Lung (tissue), 12 donors: Measurements from ENCODE around the gene CHMP5. TPM values are rescaled to one million over a fixed set of nuclear protein-coding genes. Genes with fewer than 3 reads are reported as not detected.

Experiments used
- ATAC-seq: fragments of 200-7000 bp; cut with Tn5 transposase; one replicate; pipeline ENCODE4 v1.9.1; 2020; ENCODE audit warnings: moderate number of reproducible peaks; ENCODE audit not compliant: insufficient read depth, low FRiP score
- DNase-seq, 3 donors: peaks; one replicate each; pipeline ENCODE4 v3.0.0-alpha.2; 2013 to 2017
- H3K27ac ChIP-seq, 2 donors: one replicate each; pipeline ENCODE4 v1.5.1; 2013; ENCODE audit warnings: mild to moderate bottlenecking in 2 of 2, moderate library complexity in 2 of 2, control low read depth in 1 of 2, inconsistent platforms in 1 of 2, low read depth in 1 of 2, low read length in 1 of 2
- H3K27me3 ChIP-seq, 3 donors: one replicate each; pipeline ENCODE4 v1.5.1; 2013; ENCODE audit warnings: low read length in 2 of 3; ENCODE audit not compliant: control insufficient read depth in 3 of 3, insufficient read depth in 3 of 3
- H3K36me3 ChIP-seq, 4 donors: one replicate each; pipeline ENCODE4 v1.5.1; 2013; ENCODE audit warnings: low read length in 4 of 4, mild to moderate bottlenecking in 1 of 4, moderate library complexity in 1 of 4; ENCODE audit not compliant: control insufficient read depth in 4 of 4, insufficient read depth in 4 of 4
- H3K4me1 ChIP-seq, 5 donors: one replicate each; pipeline ENCODE4 v1.5.1; 2013; ENCODE audit warnings: low read length in 5 of 5, mild to moderate bottlenecking in 2 of 5, moderate library complexity in 1 of 5; ENCODE audit not compliant: control insufficient read depth in 5 of 5, insufficient read depth in 5 of 5
- H3K4me3 ChIP-seq: one replicate; pipeline ENCODE4 v1.5.1; 2013; ENCODE audit warnings: mild to moderate bottlenecking, control low read depth, moderate library complexity
- H3K9ac ChIP-seq, 2 donors: one replicate each; pipeline ENCODE4 v1.5.1; 2013; ENCODE audit warnings: low read length in 2 of 2, control low read depth in 1 of 2; ENCODE audit not compliant: insufficient read depth in 1 of 2
- H3K9me3 ChIP-seq, 4 donors: one replicate each; pipeline ENCODE4 v1.5.1; 2013; ENCODE audit warnings: low read length in 3 of 4, mild to moderate bottlenecking in 1 of 4, moderate library complexity in 1 of 4; ENCODE audit not compliant: control insufficient read depth in 4 of 4, insufficient read depth in 3 of 4
- WGBS, 2 donors: extraction: QIAGEN DNeasy Blood & Tissue Kit; methylation state at CpG; one replicate each; pipeline ENCODE4 v1.1.7; 2013; 5-methylcytosine and 5-hydroxymethylcytosine counted together
- polyA plus RNA-seq, 2 donors: library from polyadenylated mRNA; stranded (reverse); fragments of 200-250 nt; gene quantifications; one replicate each; pipeline ENCODE4 v1.2.1, GENCODE V29; 2013
- total RNA-seq, 2 donors: library from RNA; depleted of rRNA in 1 of 2; stranded (reverse); fragments of >200 nt in 1 of 2; gene quantifications; one replicate each; pipeline ENCODE4 v1.2.1, GENCODE V29; 2014 to 2021
- TF ChIP-seq, protein P1 (sequence below): IDR thresholded peaks from 2 replicates; pipeline ENCODE4 v1.5.1; 2012; ENCODE audit warnings: mild to moderate bottlenecking; ENCODE audit errors: control extremely low read depth, extremely low read depth
- donor health status: control.
- donor health status: control.
- donor health status: Bipolar disorder and iron deficiency.
- donor health status: healthy.
- donor health status: DM: yes; HTN: yes; CAD: no.

The CHMP5 gene
- total and polyA plus RNA-seq, 4 donors: 52.3 to 87.5 (median 62.2) TPM

GRCh38 chr9:33229359-33230114, 35.3 kb upstream of the CHMP5 start:
- Histone ChIP-seq H3K4me1 (peaks cover 0 to 7% (median 0%) of the 10 kb centered on the region in 5 donors), H3K9me3 (no peaks in the 10 kb centered on the region), H3K9ac (no peak overlapping the region), H3K27me3 (peaks cover 0 to 9% (median 0%) of the 10 kb centered on the region in 3 donors), H3K27ac (peak overlapping the region in 1 of 2 donors; percentile 45), H3K36me3 (no peaks in the 10 kb centered on the region), H3K4me3 (no peak overlapping the region)
- DNase-seq (peak in 2 of 3 donors; percentile 55 to 67), ATAC-seq (peak; percentile 84)
- 69 to 87% methylated on average over 9 of the region's 9 CpGs for whole genome bisulfite sequencing, 2 donors
- TF ChIP-seq, protein P1, sequence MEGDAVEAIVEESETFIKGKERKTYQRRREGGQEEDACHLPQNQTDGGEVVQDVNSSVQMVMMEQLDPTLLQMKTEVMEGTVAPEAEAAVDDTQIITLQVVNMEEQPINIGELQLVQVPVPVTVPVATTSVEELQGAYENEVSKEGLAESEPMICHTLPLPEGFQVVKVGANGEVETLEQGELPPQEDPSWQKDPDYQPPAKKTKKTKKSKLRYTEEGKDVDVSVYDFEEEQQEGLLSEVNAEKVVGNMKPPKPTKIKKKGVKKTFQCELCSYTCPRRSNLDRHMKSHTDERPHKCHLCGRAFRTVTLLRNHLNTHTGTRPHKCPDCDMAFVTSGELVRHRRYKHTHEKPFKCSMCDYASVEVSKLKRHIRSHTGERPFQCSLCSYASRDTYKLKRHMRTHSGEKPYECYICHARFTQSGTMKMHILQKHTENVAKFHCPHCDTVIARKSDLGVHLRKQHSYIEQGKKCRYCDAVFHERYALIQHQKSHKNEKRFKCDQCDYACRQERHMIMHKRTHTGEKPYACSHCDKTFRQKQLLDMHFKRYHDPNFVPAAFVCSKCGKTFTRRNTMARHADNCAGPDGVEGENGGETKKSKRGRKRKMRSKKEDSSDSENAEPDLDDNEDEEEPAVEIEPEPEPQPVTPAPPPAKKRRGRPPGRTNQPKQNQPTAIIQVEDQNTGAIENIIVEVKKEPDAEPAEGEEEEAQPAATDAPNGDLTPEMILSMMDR: no peak

DNA sequence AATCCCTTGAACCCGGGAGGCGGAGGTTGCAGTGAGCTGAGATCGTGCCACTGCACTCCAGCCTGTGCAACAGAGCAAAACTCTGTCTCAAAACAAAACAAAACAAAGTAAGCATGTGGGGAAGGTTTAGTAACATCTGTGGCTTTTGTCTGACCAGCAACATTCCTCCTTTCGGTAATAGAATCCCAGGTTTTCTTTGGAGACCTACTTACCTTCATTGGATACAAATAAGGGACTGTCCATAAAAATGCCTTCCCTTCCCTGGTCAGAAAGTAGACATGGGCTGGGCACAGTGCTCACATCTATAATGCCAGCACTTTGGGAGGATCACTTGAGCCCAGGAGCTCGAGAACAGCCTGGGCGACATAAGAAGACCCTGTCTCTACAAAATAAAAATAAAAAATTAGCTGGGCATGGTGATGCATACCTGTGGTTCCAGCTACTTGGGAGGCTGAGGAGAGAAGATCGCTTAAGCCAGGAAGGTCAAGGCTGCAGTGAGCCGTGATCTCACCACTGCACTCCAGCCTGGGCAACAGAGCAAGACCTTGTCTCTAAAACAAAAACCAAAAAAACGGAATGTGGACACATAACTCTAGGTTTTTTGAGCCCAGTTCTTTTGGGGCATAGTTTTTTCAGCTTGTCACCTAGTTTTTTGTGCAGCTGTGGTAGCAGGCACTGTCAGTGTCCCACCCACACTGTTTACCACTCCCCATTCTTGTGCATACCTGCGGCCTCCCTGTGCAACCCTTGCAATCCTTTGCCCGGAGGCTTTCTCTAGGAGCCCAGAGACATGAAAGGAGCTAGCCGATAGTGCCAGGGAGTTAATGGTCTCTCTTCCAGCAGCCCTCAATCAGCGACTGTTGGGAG, 33.9 kb upstream of the CHMP5 start:
- H3K27ac ChIP-seq: no peak overlapping the region
- H3K4me1 ChIP-seq: peaks cover 0 to 9% (median 0%) of the 10 kb centered on the region in 5 donors
- peaks cover 0 to 13% (median 0%) of the 10 kb centered on the region in 3 donors for H3K27me3 ChIP-seq
- TF ChIP-seq, protein P1: no peak
- H3K9me3 ChIP-seq: no peaks in the 10 kb centered on the region
- no peak for DNase-seq
- no peak overlapping the region for H3K4me3 ChIP-seq
- no peaks in the 10 kb centered on the region for H3K36me3 ChIP-seq
- 82 to 93% methylated on average over 13 of the region's 13 CpGs for WGBS, 2 donors
- H3K9ac ChIP-seq: no peak overlapping the region
- no peak for ATAC-seq

- ATAC-seq: no peak
- no peak overlapping the region for H3K9ac ChIP-seq
- TF ChIP-seq, protein P1: no peak
- H3K4me3 ChIP-seq: no peak overlapping the region
- H3K4me1 ChIP-seq: peaks cover 0 to 9% (median 0%) of the 10 kb centered on the region in 5 donors
- H3K36me3 ChIP-seq: no peaks in the 10 kb centered on the region
- WGBS, 2 donors: 83% methylated on average over 2 of the region's 2 CpGs
- DNase-seq: no peak
- peaks cover 0 to 14% (median 0%) of the 10 kb centered on the region in 3 donors for H3K27me3 ChIP-seq
- H3K9me3 ChIP-seq: no peaks in the 10 kb centered on the region
- H3K27ac ChIP-seq: no peak overlapping the region
Observed at GRCh38 chr9:33231623-33231942, 33.3 kb upstream of the CHMP5 start.
